Tibial nerve (tissue), 4 donors: ENCODE data around the gene DNAH14.

Experiments used
- EP300 ChIP-seq, 2 donors: sonication (generic); formaldehyde crosslinking; IDR thresholded peaks; one replicate each; pipeline ENCODE4 v1.6.1; 2017; ENCODE audit warnings: antibody characterized with exemption in 2 of 2, mild to moderate bottlenecking in 1 of 2
- POLR2A ChIP-seq, 2 donors: fragments of 450-650 bp; IDR thresholded peaks; one replicate each; pipeline ENCODE4 v1.6.1; 2017; ENCODE audit warnings: antibody characterized with exemption in 2 of 2, mild to moderate bottlenecking in 2 of 2, moderate library complexity in 2 of 2
- TF ChIP-seq, protein P1 (sequence below), 5 experiments: fragments of 200-600 bp in 3 of 5; fragments of 450-650 bp in 2 of 5; sonication (generic) in 3 of 5; IDR thresholded peaks; one replicate each; pipeline ENCODE4 v1.5.1; 2016 to 2019; ENCODE audit warnings: antibody characterized with exemption in 5 of 5, mild to moderate bottlenecking in 3 of 5, moderate library complexity in 2 of 5

DNA sequence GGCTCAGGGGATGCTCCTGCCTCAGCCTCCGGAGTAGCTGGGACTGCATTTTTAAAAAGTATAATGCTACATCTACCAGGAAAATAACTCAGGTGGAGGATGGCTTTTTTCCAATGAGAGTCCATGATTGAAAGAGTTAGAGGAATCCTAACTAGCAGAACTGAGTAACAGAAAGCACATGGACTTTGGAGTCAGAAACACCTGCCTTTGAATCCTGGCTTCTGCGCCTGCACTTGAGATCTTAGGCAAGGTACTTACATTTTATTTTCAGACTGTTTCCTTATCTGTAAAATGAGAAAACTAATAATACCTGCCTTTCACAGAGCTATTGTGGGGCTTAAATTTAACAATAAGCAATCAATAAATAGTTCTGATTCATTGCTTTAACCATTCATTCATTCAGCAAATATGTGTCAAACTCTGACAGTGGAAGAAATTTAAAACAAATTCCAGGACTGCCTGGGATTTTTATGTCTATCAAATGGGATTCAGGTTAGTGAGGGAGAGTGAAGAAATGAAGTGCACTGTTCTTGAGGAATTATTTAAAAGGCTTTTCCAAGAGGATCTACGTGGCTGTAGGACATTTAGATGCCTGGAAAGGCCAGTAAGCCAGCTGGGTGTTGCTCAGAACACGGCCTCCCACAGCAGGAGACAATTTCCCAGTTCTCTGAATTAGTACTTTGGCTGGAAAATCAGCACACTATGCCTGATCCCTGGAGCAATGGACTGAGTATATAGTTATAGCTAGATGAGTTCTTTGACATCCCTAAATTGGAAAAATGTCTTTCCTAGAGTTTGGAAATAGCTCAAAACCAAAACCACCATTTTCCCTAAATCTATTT, 511.1 kb downstream of the DNAH14 start:
- TF ChIP-seq, protein P1, sequence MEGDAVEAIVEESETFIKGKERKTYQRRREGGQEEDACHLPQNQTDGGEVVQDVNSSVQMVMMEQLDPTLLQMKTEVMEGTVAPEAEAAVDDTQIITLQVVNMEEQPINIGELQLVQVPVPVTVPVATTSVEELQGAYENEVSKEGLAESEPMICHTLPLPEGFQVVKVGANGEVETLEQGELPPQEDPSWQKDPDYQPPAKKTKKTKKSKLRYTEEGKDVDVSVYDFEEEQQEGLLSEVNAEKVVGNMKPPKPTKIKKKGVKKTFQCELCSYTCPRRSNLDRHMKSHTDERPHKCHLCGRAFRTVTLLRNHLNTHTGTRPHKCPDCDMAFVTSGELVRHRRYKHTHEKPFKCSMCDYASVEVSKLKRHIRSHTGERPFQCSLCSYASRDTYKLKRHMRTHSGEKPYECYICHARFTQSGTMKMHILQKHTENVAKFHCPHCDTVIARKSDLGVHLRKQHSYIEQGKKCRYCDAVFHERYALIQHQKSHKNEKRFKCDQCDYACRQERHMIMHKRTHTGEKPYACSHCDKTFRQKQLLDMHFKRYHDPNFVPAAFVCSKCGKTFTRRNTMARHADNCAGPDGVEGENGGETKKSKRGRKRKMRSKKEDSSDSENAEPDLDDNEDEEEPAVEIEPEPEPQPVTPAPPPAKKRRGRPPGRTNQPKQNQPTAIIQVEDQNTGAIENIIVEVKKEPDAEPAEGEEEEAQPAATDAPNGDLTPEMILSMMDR (IDR thresholded peaks at IDR 0.05), result no peak
- TF ChIP-seq POLR2A (IDR thresholded peaks at IDR 0.05) (no peak), EP300 (IDR thresholded peaks at IDR 0.05) (no peak)
